Uterus (tissue), 2 donors: ENCODE measurements around the gene TMEM63B.
A peak's percentile ranks its signal among the peaks of the same experiment; 100 is the strongest.

Source experiments
- POLR2A ChIP-seq, 2 donors: fragments of 450-650 bp; IDR thresholded peaks; one replicate each; pipeline ENCODE4 v1.6.1; 2016; ENCODE audit warnings: antibody characterized with exemption in 2 of 2, mild to moderate bottlenecking in 1 of 2, moderate library complexity in 1 of 2
- TF ChIP-seq, protein P1 (sequence below), 4 experiments: fragments of 200-600 bp in 2 of 4; fragments of 450-650 bp in 2 of 4; sonication (generic) in 2 of 4; IDR thresholded peaks; one replicate each; pipeline ENCODE4 v1.5.1; 2016 to 2019; ENCODE audit warnings: antibody characterized with exemption in 4 of 4, mild to moderate bottlenecking in 2 of 4, moderate library complexity in 1 of 4

DNA sequence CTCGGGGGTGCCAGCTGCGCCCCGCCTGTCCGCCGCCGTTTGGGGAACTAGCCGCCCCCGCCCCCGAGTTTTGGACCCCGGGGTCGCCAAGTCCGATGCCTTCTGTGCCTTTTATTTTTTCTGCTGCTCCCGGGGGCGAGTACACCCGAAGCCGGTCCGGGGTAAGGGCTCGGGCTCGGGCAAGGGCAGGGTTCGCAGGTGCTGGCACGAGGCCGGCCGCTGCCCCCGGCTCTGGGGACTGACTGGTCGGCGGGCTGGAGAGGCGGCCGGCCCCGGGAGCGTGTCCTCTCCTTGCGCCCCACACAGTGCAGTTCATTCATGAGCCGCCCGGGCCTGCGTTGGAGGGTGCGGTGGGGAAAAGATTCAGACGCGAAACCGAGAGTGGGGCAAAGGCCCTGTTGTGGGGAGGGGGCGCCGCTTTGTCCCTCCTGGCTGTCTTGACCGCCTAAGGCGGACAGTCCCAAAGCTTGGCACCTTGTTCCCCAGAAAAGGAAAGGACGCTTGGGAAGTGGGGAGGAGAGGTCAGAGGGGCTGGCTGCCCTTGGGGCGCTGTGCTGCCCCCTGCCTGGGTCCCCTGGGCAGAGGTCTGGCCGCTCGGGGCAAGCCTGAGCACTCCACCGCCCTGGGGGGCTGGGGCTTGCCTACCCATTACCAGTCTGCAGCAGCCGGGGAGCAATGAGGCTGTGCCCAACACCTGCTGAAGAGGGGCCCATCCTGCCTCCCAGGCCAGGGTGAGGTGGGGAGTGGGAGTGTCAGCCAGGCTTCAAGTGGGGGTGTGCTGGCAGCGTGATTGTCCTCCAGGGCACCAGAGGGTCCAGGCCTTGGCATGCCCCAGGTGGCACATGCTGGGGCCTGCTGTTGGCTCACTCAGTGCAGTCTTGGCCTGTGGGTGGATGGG, 915 bp downstream of the TMEM63B start:
- TF ChIP-seq, protein P1, sequence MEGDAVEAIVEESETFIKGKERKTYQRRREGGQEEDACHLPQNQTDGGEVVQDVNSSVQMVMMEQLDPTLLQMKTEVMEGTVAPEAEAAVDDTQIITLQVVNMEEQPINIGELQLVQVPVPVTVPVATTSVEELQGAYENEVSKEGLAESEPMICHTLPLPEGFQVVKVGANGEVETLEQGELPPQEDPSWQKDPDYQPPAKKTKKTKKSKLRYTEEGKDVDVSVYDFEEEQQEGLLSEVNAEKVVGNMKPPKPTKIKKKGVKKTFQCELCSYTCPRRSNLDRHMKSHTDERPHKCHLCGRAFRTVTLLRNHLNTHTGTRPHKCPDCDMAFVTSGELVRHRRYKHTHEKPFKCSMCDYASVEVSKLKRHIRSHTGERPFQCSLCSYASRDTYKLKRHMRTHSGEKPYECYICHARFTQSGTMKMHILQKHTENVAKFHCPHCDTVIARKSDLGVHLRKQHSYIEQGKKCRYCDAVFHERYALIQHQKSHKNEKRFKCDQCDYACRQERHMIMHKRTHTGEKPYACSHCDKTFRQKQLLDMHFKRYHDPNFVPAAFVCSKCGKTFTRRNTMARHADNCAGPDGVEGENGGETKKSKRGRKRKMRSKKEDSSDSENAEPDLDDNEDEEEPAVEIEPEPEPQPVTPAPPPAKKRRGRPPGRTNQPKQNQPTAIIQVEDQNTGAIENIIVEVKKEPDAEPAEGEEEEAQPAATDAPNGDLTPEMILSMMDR (IDR thresholded peaks at IDR 0.05): peak in 2 of 4 experiments; percentile 8 to 14
- no peak for TF ChIP-seq POLR2A (IDR thresholded peaks at IDR 0.05)
